GM19328 (cell line): Measurements from ENCODE around the gene BRD2.

ENCODE experiments used
- ATAC-seq: cut with Tn5 transposase; IDR thresholded peaks from one replicate; pipeline ENCODE4 v1.9.1; 2021; ENCODE audit warnings: mild to moderate bottlenecking, moderate library complexity; ENCODE audit not compliant: unreplicated experiment

BRD2 gene

DNA sequence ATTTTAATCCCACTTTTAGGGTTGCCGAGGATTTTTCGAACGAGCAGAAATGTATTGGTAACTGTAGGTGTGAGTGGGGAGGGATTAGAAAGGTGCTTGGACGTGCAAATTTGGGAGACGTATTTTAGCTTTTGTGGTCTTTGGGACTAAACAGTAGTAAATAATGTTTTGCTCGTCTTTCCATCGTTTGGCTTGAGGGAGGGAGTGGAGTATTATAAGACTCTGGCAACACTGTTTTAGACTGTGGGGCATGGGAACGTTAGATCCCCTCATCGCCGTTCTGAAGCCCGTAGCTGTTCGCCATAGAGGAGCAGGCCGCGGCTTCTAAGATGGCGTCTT is 2.8 kb downstream of the BRD2 start:
- no peak for ATAC-seq

DNA sequence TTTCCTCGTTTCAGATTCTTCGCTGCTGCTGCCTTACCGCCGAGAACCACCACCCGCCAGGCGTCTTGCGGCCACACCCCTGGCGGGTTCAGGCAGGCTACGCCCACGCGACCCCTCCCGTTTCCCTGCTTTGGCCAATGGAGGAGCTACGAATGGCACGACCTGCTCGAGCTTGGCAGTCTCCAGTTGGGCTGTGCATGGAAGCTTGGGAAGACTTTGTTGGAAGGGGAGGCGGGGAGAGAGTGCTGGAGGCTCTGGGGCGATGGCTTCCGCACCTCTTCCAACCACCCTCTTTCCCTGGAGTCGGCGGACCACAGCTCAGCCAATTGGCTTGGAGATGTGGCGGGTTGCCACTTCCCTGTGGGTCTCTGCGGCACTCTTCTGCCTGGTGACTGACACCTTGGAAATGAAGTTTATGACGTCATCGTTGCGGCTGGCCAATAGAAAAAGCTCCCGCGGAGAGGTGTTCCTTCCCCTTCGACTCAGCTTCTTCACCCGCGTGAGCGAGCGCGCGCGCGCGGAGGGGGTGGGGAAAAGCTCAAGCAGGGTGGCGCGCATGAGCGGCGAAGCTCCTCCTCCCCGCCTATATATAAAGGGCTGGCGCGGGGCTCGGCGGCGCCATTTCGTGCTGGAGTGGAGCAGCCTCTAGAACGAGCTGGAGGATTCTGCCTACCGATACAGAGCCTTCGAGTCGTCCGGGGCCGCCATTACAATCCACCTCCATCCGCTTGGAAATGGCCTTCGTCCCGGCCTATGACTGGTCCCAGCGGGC is 3.4 kb downstream of the BRD2 start:
- ATAC-seq, result peak; percentile 39

DNA sequence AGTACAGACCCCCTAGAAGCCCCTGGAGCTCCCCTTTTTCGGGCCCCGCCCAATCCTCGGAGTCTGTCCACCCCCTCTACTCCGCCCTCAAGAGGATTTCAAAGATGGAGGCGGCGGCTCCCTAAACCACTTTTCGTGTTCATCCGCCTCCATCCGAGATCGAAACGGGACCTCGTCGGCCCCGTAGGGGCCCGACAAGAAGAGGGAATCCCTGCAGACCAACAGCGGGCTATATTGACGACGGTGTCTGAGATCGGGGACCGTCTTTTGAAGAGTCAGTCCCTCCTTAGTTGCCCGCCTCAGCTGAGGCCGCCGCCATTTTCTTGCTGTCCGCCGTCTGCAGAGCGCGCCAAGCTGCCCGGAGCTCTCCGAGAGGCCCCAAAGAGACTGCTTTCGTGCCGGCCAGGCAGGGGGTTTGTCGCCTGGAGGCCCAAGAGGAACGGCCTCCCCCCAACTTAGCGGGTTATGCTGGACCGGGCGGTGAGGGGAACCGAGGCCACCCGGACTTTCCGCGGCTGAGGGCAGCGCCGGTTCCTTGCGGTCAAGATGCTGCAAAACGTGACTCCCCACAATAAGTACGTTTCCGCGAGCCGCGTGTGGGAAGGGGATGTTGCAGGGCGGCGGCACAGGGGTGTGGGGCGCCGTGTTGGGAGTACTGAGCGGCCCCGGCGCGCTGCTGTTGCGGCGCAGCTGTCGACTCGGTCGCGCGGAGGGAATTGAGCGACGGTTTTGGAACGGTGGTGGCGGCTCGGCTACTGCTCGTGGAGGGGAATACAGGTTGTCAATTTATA is 4.2 kb downstream of the BRD2 start:
- ATAC-seq, result no peak

DNA sequence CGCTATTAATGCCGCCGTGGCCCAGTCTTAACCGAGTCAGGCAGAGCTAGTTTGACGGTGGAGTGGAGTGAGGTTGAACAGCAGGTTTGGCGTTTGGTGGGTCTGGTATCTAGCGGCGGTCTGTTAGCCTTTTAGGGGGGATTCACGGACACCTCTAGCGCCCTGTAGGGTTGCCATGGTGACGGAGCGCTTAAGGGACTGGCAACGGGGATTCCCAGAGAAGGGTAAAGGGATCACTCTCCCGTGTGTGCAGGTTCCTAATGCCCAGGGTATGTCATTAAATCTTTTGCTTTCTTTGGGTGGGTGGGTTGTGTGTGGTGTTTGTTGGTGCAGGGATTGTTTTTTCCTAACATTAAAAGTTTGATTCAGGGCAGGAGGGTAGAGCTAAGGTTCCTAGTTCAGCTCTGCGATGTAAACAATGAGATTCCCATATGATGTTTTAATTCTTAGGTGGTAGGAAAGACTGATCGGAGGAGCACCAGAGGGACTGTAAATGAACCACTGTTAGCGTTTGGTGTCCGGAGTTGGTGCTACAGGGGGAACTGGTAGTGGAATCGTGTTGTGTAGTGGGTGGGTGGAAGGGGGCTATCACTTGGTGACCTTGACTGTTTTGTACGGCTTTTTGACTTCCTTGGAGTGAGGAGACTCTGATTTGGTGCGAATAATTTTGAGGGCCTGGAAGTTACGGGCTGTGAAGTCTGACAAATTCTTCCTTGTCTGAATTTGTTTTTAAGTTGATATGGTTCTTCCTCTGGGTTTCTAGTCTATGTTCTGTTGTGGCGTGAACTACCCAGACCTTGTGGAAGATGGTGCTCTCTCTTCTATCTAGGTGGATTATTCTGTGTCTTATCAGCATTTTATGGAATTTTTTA is 5.0 kb downstream of the BRD2 start:
- ATAC-seq, result no peak

DNA sequence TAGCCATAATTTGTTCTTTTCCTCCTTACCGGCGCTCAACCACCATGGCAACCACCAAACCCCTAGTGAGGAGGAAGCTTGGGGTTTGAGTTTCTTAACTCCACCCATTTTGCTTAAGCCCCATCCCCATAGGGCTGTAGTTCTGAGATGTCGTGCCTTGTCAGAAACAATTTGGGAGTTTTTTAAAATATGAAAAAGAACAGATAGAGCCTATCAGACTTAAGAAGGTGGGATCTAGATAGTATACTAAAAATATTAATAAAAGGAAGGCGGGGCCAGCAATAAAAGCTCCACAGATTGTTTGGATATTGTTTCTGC is 5.6 kb downstream of the BRD2 start:
- ATAC-seq, result no peak

DNA sequence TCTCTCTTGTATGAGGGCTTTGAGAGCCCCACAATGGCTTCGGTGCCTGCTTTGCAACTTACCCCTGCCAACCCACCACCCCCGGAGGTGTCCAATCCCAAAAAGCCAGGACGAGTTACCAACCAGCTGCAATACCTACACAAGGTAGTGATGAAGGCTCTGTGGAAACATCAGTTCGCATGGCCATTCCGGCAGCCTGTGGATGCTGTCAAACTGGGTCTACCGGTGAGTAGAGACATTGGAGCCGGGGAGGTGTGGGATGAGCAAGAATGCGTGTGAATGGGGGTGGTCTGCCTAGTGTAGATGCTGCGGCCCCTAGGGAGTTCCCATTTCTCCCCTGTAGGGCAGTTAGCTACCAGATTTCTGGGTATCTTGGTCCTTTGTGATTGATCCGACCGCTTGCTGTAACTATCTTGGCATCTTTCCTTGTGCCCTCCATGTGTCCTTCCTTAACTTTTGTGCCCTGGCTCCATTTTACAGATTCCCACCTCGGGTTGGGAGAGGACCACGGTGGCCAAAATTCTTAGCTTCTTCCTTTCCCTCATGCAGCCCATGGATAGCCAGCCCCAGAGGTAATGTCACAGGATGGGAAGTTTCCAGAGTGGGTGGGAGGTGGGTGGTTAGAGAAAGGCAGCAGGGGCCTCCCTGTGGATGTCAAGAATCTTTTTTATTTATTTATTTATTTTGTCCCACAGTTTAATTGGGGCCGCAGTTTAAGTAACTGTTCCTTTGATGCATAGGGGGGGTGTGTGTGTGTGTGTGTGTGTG is 6.3 kb downstream of the BRD2 start:
- ATAC-seq, result no peak

DNA sequence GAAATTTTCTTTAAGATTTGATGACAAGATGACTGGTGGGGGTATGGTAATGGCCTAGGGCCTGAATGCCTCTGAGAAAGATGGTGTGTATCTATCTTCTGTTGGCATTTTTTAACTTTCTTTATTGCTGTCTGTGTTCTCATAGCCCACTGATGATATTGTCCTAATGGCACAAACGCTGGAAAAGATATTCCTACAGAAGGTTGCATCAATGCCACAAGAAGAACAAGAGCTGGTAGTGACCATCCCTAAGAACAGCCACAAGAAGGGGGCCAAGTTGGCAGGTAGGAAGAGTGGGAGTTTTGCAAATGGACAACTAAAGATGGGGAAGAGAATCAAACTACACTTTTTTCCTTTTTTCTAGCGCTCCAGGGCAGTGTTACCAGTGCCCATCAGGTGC is 7.5 kb downstream of the BRD2 start:
- ATAC-seq, result no peak

DNA sequence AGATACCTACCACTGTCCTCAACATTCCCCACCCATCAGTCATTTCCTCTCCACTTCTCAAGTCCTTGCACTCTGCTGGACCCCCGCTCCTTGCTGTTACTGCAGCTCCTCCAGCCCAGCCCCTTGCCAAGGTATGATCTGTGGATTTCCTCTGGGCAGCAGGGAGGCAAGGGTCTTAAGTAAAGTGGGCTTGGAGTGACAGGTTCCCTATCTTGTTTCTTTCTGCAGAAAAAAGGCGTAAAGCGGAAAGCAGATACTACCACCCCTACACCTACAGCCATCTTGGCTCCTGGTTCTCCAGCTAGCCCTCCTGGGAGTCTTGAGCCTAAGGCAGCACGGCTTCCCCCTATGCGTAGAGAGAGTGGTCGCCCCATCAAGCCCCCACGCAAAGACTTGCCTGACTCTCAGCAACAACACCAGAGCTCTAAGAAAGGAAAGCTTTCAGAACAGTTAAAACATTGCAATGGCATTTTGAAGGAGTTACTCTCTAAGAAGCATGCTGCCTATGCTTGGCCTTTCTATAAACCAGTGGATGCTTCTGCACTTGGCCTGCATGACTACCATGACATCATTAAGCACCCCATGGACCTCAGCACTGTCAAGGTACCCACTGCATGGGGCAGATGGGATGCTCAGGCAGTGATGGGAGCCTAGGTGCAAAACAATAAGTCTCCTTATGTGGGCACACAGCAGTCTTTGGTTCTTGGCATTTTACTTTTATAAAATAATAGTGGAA is 8.1 kb downstream of the BRD2 start:
- ATAC-seq, result no peak

DNA sequence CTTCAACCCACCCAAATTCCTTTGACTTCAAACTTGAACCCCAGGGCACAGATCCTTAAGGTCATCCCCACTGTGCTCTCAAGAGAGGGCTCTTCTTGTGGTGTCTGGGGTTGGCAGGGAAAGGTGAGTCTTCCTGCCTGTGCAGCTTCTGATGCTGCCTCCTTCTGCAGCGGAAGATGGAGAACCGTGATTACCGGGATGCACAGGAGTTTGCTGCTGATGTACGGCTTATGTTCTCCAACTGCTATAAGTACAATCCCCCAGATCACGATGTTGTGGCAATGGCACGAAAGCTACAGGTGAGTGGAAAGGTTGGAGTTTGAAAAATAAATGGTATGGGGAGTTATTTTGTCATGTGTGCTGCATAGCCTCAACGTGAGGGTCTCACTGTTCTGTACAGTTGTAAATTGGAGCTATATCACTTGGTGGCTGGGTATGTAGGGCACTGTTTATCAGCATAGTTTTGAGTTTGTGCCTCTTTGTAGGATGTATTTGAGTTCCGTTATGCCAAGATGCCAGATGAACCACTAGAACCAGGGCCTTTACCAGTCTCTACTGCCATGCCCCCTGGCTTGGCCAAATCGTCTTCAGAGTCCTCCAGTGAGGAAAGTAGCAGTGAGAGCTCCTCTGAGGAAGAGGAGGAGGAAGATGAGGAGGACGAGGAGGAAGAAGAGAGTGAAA is 9.0 kb downstream of the BRD2 start:
- no peak for ATAC-seq

DNA sequence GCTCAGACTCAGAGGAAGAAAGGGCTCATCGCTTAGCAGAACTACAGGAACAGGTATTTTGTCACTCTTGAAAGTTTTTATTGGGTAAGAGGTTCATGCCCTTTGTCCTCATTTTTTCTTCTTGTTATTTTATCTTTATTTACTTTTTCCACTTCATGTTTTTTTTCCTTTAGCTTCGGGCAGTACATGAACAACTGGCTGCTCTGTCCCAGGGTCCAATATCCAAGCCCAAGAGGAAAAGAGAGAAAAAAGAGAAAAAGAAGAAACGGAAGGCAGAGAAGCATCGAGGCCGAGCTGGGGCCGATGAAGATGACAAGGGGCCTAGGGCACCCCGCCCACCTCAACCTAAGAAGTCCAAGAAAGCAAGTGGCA is 9.5 kb downstream of the BRD2 start:
- no peak for ATAC-seq

DNA sequence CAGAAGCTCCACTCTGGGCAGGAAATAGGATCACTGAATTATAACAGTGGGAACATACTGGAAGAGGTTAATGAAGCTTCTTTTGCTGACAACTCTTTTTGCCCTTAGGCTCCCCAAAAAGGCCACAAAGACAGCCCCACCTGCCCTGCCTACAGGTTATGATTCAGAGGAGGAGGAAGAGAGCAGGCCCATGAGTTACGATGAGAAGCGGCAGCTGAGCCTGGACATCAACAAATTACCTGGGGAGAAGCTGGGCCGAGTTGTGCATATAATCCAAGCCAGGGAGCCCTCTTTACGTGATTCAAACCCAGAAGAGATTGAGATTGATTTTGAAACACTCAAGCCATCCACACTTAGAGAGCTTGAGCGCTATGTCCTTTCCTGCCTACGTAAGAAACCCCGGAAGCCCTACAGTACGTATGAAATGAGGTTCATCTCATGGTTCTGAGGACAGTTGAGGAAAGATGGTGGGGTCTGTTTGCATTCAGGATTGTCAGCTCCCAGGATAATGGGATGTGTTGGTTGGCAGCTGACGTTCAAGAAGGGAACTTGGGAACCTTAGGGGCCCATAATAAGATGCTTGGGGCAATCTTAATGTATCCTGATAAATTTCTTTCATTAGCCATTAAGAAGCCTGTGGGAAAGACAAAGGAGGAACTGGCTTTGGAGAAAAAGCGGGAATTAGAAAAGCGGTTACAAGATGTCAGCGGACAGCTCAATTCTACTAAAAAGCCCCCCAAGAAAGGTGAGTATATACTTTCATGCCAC is 11.5 kb downstream of the BRD2 start:
- no peak for ATAC-seq

DNA sequence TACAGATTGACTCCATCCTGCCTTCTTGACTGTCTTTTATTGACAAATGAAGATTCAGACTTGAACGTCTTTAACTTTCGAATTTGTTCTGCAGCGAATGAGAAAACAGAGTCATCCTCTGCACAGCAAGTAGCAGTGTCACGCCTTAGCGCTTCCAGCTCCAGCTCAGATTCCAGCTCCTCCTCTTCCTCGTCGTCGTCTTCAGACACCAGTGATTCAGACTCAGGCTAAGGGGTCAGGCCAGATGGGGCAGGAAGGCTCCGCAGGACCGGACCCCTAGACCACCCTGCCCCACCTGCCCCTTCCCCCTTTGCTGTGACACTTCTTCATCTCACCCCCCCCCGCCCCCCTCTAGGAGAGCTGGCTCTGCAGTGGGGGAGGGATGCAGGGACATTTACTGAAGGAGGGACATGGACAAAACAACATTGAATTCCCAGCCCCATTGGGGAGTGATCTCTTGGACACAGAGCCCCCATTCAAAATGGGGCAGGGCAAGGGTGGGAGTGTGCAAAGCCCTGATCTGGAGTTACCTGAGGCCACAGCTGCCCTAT is 12.2 kb downstream of the BRD2 start:
- ATAC-seq, result no peak

DNA sequence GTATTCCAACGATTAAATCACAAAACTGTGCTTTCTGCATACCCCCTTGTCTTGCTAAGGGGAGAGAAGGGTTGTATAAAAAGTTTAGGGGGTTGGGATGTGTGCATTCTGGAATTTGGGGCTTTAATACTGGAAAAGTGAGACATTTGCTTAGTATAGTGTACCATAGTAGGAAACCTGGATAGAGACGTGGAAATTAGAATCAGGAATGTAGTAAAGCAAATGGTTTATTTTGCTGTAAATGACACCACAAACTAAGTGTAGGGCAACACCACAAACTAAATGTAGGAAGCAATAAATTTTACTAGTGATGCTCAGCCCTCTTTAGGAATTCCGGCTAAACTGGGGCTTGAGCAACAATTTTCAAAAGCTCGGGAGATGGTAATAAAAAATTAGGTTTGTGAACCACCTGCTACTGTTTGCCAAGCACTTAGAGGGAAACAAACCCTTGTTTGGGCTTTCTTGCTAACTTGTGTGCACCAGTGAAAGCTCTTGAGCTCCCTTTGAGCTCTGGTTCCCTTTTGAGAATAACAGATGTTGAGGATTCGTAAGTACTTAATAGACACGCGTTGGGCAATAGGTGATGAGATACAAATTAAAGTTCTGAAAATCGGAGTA is 13.8 kb downstream of the BRD2 start:
- ATAC-seq, result no peak

DNA sequence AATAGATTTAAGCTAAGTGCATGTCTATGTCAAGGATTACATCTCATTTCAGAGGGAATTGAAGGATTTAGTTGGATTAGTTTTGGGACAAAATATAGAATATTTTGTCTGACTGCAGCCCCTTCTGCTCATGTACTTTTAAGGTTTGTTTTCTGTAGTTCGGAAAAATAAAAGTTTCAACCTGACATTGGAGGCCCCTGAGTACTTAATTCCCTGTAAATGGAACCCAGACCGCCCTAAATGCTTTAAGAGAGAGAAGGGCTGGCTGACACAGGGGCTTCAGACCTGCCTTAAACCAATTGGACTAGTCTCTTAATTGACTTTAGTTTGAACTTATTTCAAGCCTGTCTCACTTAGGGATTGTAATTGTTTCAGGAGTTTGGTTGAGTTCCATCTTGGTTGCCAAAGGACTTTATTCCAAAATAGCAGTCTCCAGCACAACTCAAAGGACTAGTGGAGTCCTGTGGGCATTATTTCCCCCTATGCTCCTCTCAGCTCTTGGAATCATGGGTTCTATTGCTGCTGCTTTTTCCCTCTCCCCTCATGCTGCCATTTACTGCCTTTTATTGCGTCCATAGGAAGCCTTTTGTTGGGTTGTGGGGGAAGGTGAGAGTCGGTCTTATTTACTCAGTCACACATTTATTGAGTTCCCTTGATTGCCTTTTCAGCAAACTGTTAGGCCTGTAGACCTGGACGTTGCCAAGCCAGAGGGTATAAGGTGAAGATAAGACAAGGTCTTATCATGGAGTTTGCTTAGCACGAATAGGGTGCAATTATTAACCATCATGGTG is 14.5 kb downstream of the BRD2 start:
- no peak for ATAC-seq

DNA sequence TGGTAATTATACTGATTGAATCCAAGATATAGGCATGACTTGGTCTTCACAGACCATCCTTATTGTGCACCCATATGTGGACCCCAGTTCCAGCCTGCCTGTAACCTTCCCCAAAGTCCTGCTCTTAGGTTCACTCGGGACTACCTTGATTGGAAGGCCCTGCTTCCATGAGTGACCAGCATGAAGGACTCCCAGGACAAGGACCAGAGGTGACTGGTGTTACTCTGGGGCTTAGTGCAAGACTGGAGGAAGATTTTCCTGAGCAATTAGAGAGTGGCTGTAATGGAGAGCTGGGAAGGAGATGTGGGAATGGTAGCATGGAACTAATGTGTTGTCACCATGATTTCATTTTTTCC is 15.1 kb downstream of the BRD2 start:
- ATAC-seq, result no peak

DNA sequence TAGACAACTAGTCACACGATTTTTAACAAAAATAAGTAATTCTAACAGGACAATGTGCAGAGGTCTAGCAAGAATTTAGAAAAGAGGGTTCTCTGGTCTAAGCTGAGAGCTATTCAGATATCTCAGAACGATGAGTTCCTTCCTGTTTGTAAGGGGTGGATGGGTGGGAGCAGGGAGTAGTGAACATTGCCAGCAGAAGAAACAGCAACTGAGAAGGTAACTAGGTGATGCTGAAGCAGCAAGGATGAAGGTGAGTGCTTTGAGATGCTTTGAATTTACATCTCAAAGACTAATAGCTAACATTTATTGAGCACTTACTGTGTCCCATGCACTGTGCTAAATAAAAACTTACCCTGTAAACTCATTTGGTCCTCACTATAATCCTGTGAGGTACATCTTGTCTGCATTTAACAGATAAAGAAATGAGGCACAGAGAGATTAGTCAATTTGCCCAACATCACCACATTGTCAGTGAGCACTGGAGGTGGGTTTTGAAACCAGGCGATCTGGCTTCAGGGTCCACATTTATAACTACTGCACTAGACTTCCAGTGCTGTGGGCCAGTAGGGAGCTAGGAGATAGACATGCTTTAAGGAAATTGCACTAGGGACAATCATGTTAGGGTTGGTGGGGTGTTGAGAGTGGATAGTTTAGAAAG is 15.7 kb downstream of the BRD2 start:
- ATAC-seq, result no peak
